ENCODE measurements around the gene KLRF2. TPM values are rescaled to one million over a fixed set of nuclear protein-coding genes. Genes with fewer than 3 reads are reported as not detected.

KLRF2 gene
- polyA plus RNA-seq, 1 of the 3 experiments (the other 2 are of a cell fraction) = not detected

- H3K27ac ChIP-seq (ENCODE audit: low read depth in 2 of 2, low read length in 1 of 2) = no peak overlapping the region
- TF ChIP-seq FOSL2 (IDR thresholded peaks at IDR 0.05; ENCODE audit: borderline replicate concordance, low read depth) = no peak
- TF ChIP-seq MXI1 (IDR thresholded peaks at IDR 0.05; ENCODE audit: low read depth, low read length) = no peak
- no peak for TF ChIP-seq NFIC (IDR thresholded peaks at IDR 0.05; ENCODE audit: borderline replicate concordance)
- no peak for TF ChIP-seq EZH2phosphoT487 (IDR thresholded peaks at IDR 0.05; ENCODE audit: borderline replicate concordance, low read depth)
- no peak for TF ChIP-seq RFX5 (IDR thresholded peaks at IDR 0.05; ENCODE audit: low read length)
- TF ChIP-seq, protein P1, sequence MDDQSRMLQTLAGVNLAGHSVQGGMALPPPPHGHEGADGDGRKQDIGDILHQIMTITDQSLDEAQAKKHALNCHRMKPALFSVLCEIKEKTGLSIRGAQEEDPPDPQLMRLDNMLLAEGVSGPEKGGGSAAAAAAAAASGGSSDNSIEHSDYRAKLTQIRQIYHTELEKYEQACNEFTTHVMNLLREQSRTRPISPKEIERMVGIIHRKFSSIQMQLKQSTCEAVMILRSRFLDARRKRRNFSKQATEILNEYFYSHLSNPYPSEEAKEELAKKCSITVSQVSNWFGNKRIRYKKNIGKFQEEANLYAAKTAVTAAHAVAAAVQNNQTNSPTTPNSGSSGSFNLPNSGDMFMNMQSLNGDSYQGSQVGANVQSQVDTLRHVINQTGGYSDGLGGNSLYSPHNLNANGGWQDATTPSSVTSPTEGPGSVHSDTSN (IDR thresholded peaks at IDR 0.05) = no peak
- no peak for TF ChIP-seq TAF1 (IDR thresholded peaks at IDR 0.05; ENCODE audit: borderline replicate concordance, low read depth, low read length)
- TF ChIP-seq EP300 (IDR thresholded peaks at IDR 0.05; ENCODE audit: borderline replicate concordance in 1 of 2, low read depth in 1 of 2, low read length in 1 of 2) = no peak
- H4K20me1 ChIP-seq (ENCODE audit: insufficient read depth) = no peaks in the 10 kb centered on the region
- no peak for DNase-seq
- no peaks in the 10 kb centered on the region for H3F3A ChIP-seq (replicated peaks; ENCODE audit: insufficient read depth)
- H3K9ac ChIP-seq = no peak overlapping the region
- ChIA-PET CTCF (no interaction called here), POLR2A (no interaction called here)
- H3K4me2 ChIP-seq = no peak overlapping the region
- no peak overlapping the region for H2AFZ ChIP-seq (ENCODE audit: low read depth)
- no peaks in the 10 kb centered on the region for H3K4me1 ChIP-seq (ENCODE audit: control insufficient read depth in 1 of 2, insufficient read depth in 2 of 2, low read depth in 1 of 2, low read length in 1 of 2)
- no peak overlapping the region for H3K4me3 ChIP-seq (ENCODE audit: low read depth in 2 of 2, low read length in 1 of 2)
- no peaks in the 10 kb centered on the region for H3K36me3 ChIP-seq (replicated peaks in 1 of 2; ENCODE audit: control insufficient read depth in 1 of 2, insufficient read depth in 2 of 2, low read length in 1 of 2)
- no peaks in the 10 kb centered on the region for H3K27me3 ChIP-seq (ENCODE audit: insufficient read depth)
- 25% methylated on average over 4 of the region's 4 CpGs for WGBS (ENCODE audit: low lambda C conversion rate)
- no peaks in the 10 kb centered on the region for H3K9me3 ChIP-seq
- no peaks in the 10 kb centered on the region for H3K79me2 ChIP-seq (ENCODE audit: insufficient read depth)
- no peaks in the 10 kb centered on the region for H3K9me2 ChIP-seq
Observed at GRCh38 chr12:9867531-9867930, 13.8 kb upstream of the KLRF2 start.

- Histone ChIP-seq H2AFZ (ENCODE audit: low read depth) (no peak overlapping the region), H3K9me3 (no peaks in the 10 kb centered on the region), H4K20me1 (ENCODE audit: insufficient read depth) (no peaks in the 10 kb centered on the region), H3K9ac (no peak overlapping the region), H3K36me3 (replicated peaks in 1 of 2; ENCODE audit: control insufficient read depth in 1 of 2, insufficient read depth in 2 of 2, low read length in 1 of 2) (no peaks in the 10 kb centered on the region), H3K4me3 (ENCODE audit: low read depth in 2 of 2, low read length in 1 of 2) (no peak overlapping the region), H3K4me1 (ENCODE audit: control insufficient read depth in 1 of 2, insufficient read depth in 2 of 2, low read depth in 1 of 2, low read length in 1 of 2) (no peaks in the 10 kb centered on the region), H3K79me2 (ENCODE audit: insufficient read depth) (no peaks in the 10 kb centered on the region), H3K9me2 (no peaks in the 10 kb centered on the region), H3F3A (replicated peaks; ENCODE audit: insufficient read depth) (no peaks in the 10 kb centered on the region), H3K27ac (ENCODE audit: low read depth in 2 of 2, low read length in 1 of 2) (no peak overlapping the region), H3K27me3 (ENCODE audit: insufficient read depth) (no peaks in the 10 kb centered on the region), H3K4me2 (no peak overlapping the region)
- no peak for TF ChIP-seq USF2 (IDR thresholded peaks at IDR 0.05; ENCODE audit: borderline replicate concordance, low read depth, low read length)
- 0 out of 2 replicates have a peak, but pooled peaks have one; percentile 30 for TF ChIP-seq EZH2phosphoT487 (IDR thresholded peaks at IDR 0.05; ENCODE audit: borderline replicate concordance, low read depth)
- no peak for DNase-seq
- ChIA-PET CTCF (interaction anchor here (1.0 kb wide), 1 partner anchor 118 kb away, joined by 3 read pairs; no protein-coding TSS in a partner anchor), POLR2A (no interaction called here)
- WGBS (ENCODE audit: low lambda C conversion rate) = 30% methylated on average over 11 of the region's 11 CpGs
Observed at GRCh38 chr12:9868311-9868801, 12.9 kb upstream of the KLRF2 start.

Data from SK-N-SH (cell line).